HTR-8/SVneo (cell line): ENCODE data around the gene TFEC.
"Not testable (repeated sequence)": the region's sequence is repeated elsewhere in the genome, so short reads cannot be mapped to it uniquely, and the experiment has no call there.

ENCODE experiments used
- DNase-seq: peaks from one replicate; pipeline ENCODE4 v3.0.0; 2011; ENCODE audit warnings: low spot score, mixed read lengths; ENCODE audit not compliant: insufficient read length
- FAIRE-seq: peaks from 2 replicates; lab custom pipeline; 2011; peaks lifted over from hg19 to GRCh38; lab: Jason Lieb, UNC

TFEC gene

GRCh38 chr7:115933471-115933870, 97.1 kb downstream of the TFEC start:
- FAIRE-seq (no peak), DNase-seq (no peak)

DNA sequence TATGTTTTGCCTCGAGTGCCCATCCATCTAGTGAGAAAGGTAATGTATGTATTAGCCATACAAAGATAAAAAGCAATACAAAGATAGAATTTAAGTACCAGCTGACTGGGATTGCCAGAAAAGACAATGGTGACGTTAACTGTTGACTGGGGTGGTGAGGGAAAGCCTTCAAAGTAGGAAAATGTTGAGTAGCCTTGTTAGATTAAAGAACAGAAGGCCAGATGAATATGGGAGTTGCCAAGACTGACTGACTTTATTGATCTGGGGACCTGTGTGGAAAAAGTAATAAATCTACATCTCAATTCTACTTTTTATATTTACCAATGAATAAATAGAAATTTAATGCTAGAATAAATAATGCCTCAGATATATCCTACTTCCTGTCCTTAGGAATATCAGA, 97.7 kb downstream of the TFEC start:
- no peak for FAIRE-seq
- DNase-seq: no peak

GRCh38 chr7:115930184-115930583, 100.4 kb downstream of the TFEC start:
- not testable (repeated sequence) for DNase-seq, FAIRE-seq

DNA sequence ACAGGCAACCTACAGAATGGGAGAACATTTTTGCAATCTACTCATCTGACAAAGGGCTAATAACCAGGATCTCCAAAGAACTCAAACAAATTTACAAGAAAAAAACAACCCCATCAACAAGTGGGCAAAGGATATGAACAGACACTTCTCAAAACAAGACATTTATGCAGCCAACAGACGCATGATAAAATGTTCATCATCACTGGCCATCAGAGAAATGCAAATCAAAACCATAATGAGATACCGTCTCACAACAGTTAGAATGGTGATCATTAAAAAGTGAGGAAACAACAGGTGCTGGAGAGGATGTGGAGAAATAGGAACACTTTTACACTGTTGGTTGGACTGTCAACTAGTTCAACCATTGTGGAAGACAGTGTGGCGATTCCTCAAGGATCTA, 100.8 kb downstream of the TFEC start:
- not testable (repeated sequence) for DNase-seq, FAIRE-seq

DNA sequence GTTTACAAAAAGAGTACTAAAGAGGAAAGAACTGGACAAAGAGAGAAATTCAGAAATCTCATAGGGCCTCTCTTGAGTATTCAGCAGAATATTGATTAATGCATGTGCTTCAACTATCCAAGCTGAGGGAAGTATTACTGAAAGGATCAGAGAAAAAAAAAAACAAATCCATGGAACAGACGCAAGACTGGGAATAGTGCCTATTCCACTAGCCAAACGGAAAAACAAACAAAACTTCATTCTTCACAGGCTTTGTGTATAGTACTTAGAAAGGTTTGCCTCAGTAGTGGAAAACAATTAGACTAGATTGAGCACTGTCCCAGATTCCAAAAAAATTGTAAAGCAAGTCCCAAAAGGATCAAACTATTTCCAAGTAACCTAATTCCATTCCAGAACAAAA, 106.2 kb downstream of the TFEC start:
- FAIRE-seq (no peak), DNase-seq (no peak)

GRCh38 chr7:115920367-115920766, 110.2 kb downstream of the TFEC start:
- no peak for DNase-seq
- no peak for FAIRE-seq

DNA sequence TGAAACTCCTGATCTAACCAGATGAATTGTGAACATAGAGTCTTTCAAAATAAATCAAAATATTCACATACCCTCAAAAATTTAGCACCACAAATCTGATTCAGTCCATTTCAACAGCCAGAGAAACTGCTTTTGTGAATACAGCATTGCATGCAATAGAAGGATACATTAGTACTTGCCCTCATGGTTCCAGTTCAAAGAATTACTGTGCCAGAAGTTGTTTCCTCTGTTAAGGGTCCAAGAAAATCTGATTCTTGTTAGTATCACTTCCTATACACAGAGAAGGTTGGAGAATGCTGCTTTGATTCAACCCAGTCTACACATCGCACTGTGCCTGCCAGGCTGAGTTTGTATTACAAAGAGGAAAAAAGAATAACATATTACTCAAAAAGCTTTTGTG, 115.6 kb downstream of the TFEC start:
- no peak for DNase-seq
- FAIRE-seq: no peak

DNA sequence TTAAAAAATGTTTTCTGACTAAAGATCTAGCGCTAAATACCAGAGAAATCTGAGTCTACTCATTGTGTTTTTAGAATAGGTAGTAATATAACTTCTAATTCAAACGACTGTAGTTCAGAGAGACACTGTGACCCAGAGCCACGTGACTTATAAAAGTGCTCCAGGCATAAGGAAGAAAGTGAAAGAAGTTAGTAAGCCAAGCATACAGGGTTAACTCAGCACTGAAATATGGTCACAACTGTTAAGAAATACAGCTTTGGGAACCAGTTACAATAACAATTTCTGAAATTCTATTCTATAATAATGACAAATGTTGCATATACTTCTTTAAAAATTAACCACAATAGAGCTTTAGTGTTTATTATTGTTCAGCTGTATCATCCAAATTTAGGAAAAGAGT, 119.1 kb downstream of the TFEC start:
- DNase-seq (no peak), FAIRE-seq (no peak)

GRCh38 chr7:115910541-115911164, 119.9 kb downstream of the TFEC start:
- FAIRE-seq: no peak
- DNase-seq: no peak

DNA sequence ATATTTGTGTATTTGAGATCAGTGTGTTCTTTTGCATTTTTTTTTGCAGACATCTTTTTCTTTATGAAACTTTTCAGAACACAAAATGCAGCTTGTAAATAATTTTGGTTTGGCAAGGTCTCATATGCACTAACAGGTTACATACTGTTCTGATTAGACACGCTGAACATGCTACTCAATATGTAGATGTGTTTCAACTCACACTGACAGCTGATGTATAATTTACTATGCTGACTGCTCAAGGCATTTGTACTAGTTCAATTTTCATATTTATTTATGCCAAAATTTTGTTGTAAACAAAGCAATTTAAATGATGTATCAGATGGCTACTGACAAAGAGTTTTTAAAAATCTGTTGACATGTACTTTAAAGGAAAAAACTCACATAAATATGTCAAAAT, 123.8 kb downstream of the TFEC start:
- no peak for DNase-seq
- FAIRE-seq: no peak

- DNase-seq: no peak
- FAIRE-seq: no peak
Observed at GRCh38 chr7:115889669-115889984, 140.9 kb downstream of the TFEC start.

GRCh38 chr7:115888981-115889668, 141.4 kb downstream of the TFEC start:
- DNase-seq (no peak), FAIRE-seq (no peak)

GRCh38 chr7:115885550-115885949, 145.0 kb downstream of the TFEC start:
- FAIRE-seq (no peak), DNase-seq (no peak)
